DOHH2 (cell line): Measurements from ENCODE around the gene RUVBL2.

Experiments used
- H3F3A ChIP-seq: fragments of 200-600 bp; sonication (generic), shearing (Covaris generic); 2 replicates; pipeline ENCODE4 v1.6.0; 2016; ENCODE audit warnings: antibody characterized with exemption, mild to moderate bottlenecking; ENCODE audit not compliant: control insufficient read depth, insufficient read depth
- H3K27ac ChIP-seq: fragments of 200-600 bp; sonication (generic); 2 replicates; pipeline ENCODE4 v1.5.1; 2014; ENCODE audit warnings: low read depth, mild to moderate bottlenecking, low read length, moderate library complexity
- H3K27me3 ChIP-seq: fragments of 200-600 bp; sonication (generic); 2 replicates; pipeline ENCODE4 v1.6.1; 2014; ENCODE audit warnings: mild to moderate bottlenecking, low read length, mixed read lengths; ENCODE audit not compliant: control insufficient read depth
- H3K36me3 ChIP-seq: fragments of 200-600 bp; sonication (generic); 2 replicates; pipeline ENCODE4 v1.6.1; 2014; ENCODE audit warnings: mild to moderate bottlenecking, low read length, moderate library complexity, mixed read lengths; ENCODE audit not compliant: control insufficient read depth
- H3K4me1 ChIP-seq: fragments of 200-600 bp; sonication (generic); 2 replicates; pipeline ENCODE4 v1.6.1; 2014; ENCODE audit warnings: mild to moderate bottlenecking, low read length, mixed read lengths; ENCODE audit not compliant: control insufficient read depth
- H3K4me2 ChIP-seq: fragments of 200-600 bp; sonication (generic); 2 replicates; pipeline ENCODE4 v1.6.0; 2014; ENCODE audit warnings: mild to moderate bottlenecking, low read length, moderate library complexity
- H3K4me3 ChIP-seq: fragments of 200-600 bp; sonication (generic); 2 replicates; pipeline ENCODE4 v1.5.1; 2014; ENCODE audit warnings: mild to moderate bottlenecking, low read length, mixed read lengths
- H3K79me2 ChIP-seq: fragments of 200-600 bp; sonication (generic); 2 replicates; pipeline ENCODE4 v1.6.1; 2014; ENCODE audit warnings: mild to moderate bottlenecking, low read length, mixed read lengths; ENCODE audit not compliant: control insufficient read depth
- H3K9me2 ChIP-seq: fragments of 200-600 bp; sonication (generic); replicated peaks from 2 replicates; pipeline ENCODE4 v1.6.1; 2014; ENCODE audit warnings: mild to moderate bottlenecking, low read length, mixed read lengths; ENCODE audit not compliant: control insufficient read depth
- H3K9me3 ChIP-seq: fragments of 200-600 bp; sonication (generic); 2 replicates; pipeline ENCODE4 v1.6.1; 2014; ENCODE audit warnings: antibody characterized with exemption, low read length, mixed read lengths; ENCODE audit not compliant: control insufficient read depth, insufficient read depth
- H4K20me1 ChIP-seq: fragments of 200-600 bp; sonication (generic); 2 replicates; pipeline ENCODE4 v1.6.0; 2014; ENCODE audit warnings: low read depth, mild to moderate bottlenecking, antibody characterized with exemption, low read length, moderate library complexity; ENCODE audit not compliant: control insufficient read depth, insufficient read depth
- CTCF ChIP-seq: fragments of 200-600 bp; sonication (generic); IDR thresholded peaks from one replicate; pipeline ENCODE4 v1.5.1; 2014; ENCODE audit warnings: antibody characterized with exemption, mild to moderate bottlenecking, low read depth, low read length; ENCODE audit not compliant: poor library complexity, severe bottlenecking
- EZH2phosphoT487 ChIP-seq: fragments of 200-600 bp; sonication (generic); IDR thresholded peaks from 2 replicates; pipeline ENCODE4 v1.6.1; 2017; ENCODE audit warnings: borderline replicate concordance, mild to moderate bottlenecking, antibody characterized with exemption, low read length, moderate library complexity, mixed read lengths

RUVBL2 gene

GRCh38 chr19:49004964-49005614 is 11.4 kb downstream of the RUVBL2 start:
- H3K27ac ChIP-seq = no peak overlapping the region
- TF ChIP-seq CTCF (no peak), EZH2phosphoT487 (no peak)
- H4K20me1 ChIP-seq = no peaks in the 10 kb centered on the region

GRCh38 chr19:49006905-49007304 is 13.2 kb downstream of the RUVBL2 start:
- Histone ChIP-seq H3K36me3 (peaks cover 77% of the 10 kb centered on the region), H3F3A (no peaks in the 10 kb centered on the region), H3K9me3 (no peaks in the 10 kb centered on the region), H3K27ac (no peak overlapping the region), H3K4me2 (no peak overlapping the region), H3K4me3 (no peak overlapping the region), H4K20me1 (no peaks in the 10 kb centered on the region; the same call in 1 of the 2 replicates), H3K4me1 (no peaks in the 10 kb centered on the region), H3K79me2 (peaks cover 2% of the 10 kb centered on the region; the same call in 1 of the 2 replicates), H3K27me3 (no peaks in the 10 kb centered on the region), H3K9me2 (no peaks in the 10 kb centered on the region)
- no peak for TF ChIP-seq EZH2phosphoT487
- no peak for TF ChIP-seq CTCF

More at GRCh38 chr19:49004964-49005614, 11.4 kb downstream of the RUVBL2 start:
- Histone ChIP-seq H3K4me3 (no peak overlapping the region), H3K9me3 (no peaks in the 10 kb centered on the region), H3K79me2 (peaks cover 7% of the 10 kb centered on the region), H3K4me2 (no peak overlapping the region), H3K27me3 (no peaks in the 10 kb centered on the region), H3K9me2 (no peaks in the 10 kb centered on the region), H3F3A (no peaks in the 10 kb centered on the region), H3K36me3 (peaks cover 68% of the 10 kb centered on the region), H3K4me1 (no peaks in the 10 kb centered on the region)

DNA sequence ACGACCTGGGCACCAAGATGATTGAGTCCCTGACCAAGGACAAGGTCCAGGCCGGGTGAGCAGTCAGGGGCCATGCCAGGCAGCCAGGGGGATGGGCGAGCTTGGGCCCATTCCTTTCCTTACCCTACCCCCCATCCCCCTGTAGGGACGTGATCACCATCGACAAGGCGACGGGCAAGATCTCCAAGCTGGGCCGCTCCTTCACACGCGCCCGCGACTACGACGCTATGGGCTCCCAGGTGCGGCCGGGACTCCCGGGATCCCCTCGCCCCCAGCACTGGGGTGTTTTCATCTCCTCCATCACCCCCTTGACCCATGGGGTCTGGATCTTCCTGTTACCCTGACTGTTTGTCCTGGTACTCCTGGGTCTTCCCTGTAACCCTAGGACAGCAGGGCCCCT is 16.1 kb downstream of the RUVBL2 start:
- no peaks in the 10 kb centered on the region for H3K9me2 ChIP-seq
- no peaks in the 10 kb centered on the region for H3K4me1 ChIP-seq
- H3K36me3 ChIP-seq = peaks cover 74% of the 10 kb centered on the region
- no peak overlapping the region for H3K27ac ChIP-seq
- TF ChIP-seq CTCF (no peak), EZH2phosphoT487 (no peak)
- H3K27me3 ChIP-seq = no peaks in the 10 kb centered on the region
- no peaks in the 10 kb centered on the region; the same call in 1 of the 2 replicates for H4K20me1 ChIP-seq
- H3K79me2 ChIP-seq = no peaks in the 10 kb centered on the region
- no peak overlapping the region for H3K4me2 ChIP-seq
- H3K4me3 ChIP-seq = no peak overlapping the region
- H3F3A ChIP-seq = 0 out of 2 replicates have a peak, but pooled peaks cover 3% of the 10 kb centered on the region
- H3K9me3 ChIP-seq = no peaks in the 10 kb centered on the region
